Stimulated activated CD8-positive, alpha-beta memory T cell treated with anti-CD3 and anti-CD28 coated beads, Interleukin-15, amount 100 ng/mL, for 1 hour (primary cell): ENCODE results near the gene SOBP.

ENCODE experiments used
- DNase-seq: peaks from one replicate; pipeline ENCODE4 v3.0.0-alpha.2; 2020; ENCODE audit warnings: low read depth

The SOBP gene

DNA sequence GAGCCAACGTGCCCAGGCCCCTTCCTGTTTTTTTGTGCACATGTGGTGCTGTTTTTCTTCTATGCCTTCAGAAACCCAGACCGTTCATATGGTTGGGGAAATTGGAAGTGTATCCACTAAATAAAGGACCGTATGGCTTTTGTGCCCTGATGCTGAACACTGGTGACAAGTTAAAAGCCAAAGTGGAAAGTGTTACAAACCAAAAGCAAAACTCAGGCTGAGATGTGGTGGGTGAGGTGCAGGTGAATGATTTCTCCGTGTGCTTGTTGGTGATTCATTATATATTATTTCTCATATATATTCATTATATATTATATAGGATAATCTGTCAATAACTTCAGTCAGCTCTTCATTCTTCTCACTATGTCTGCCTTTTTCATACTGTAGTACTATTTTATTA, 148.6 kb downstream of the SOBP start:
- no peak for DNase-seq

- DNase-seq, result no peak
These were observed 149.6 kb downstream of the SOBP start for GRCh38 chr6:107639511-107639910.

DNA sequence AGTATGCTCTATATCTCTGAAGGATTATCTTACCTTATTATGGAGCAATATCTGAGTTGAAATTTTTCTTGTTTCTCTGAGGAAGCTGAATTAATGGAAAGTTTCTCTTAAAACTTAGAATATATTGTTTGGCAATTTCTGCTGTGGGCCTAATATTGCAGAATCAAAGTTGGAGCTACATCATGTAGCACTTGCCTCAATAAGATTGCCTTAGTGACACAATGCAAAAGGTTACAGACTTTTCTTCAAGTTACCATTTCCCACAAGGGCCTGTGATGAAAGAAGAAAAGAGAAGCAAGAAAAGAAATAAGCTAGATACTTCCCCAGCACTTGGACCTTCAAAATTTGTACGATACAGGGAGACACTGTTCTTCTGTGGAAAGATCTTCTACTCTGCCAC, 151.2 kb downstream of the SOBP start:
- DNase-seq, result no peak

- DNase-seq, result no peak
These were observed 151.6 kb downstream of the SOBP start for GRCh38 chr6:107641500-107641941.

DNA sequence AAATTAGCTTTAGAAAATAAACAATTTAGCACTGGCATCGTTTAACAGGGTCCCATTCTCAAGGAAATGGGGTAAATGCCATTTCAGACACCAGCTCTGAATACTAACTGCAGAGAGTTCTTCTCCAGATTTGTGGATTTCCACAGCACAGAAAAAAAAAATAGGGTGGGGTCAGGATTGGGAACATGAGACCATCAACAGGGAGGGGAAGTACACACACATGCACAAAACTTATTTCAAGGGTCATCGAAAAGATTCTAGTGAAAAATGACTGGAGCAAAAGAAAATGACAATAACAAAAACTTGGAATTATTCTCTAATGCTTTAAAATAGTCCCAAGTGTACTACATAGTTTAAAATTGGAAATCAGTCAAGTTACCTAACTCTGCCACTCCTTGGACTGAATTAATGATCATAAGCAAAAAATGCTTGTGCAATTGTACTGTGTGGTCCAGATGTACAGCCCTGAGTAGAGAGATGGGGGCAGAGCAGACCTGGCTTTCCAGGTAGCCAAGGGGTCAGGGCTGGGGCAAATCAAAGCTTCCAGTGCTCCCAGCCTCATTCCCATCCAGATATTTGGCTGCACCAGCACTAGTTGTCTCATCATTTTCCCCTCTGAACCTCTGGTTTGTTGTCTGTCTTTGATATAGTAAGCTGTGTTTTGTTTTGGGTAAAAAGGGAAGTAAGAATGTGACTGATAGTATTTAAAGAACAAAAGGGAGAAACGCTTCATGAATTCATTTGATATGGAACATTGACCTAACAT, 152.4 kb downstream of the SOBP start:
- no peak for DNase-seq

GRCh38 chr6:107642861-107643328, 153.0 kb downstream of the SOBP start:
- DNase-seq, result no peak

- DNase-seq, result no peak
These were observed 154.6 kb downstream of the SOBP start for GRCh38 chr6:107644513-107644912.

DNA sequence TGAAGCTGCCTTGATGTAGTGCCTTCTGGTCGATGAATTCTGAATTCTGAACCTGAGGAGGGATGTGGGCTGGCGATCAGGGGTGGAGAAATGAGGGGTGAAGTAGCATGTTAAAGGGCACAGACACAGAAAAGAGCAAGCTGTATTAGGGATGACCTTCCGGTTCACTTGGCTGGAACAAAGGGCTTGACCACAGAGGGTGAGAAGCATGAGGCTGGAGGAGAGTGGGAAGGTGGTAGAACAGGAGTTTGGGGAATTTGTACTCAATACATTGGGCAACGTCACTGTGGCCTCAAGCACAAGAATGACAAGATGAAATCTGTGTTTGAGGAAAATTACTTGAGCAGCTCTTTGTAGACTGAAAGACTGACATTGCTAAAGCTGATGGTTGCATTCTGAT, 155.8 kb downstream of the SOBP start:
- no peak for DNase-seq

GRCh38 chr6:107646176-107646575, 156.3 kb downstream of the SOBP start:
- DNase-seq, result no peak

GRCh38 chr6:107646776-107647438, 157.0 kb downstream of the SOBP start:
- DNase-seq, result no peak

GRCh38 chr6:107647439-107647948, 157.6 kb downstream of the SOBP start:
- DNase-seq, result no peak

DNA sequence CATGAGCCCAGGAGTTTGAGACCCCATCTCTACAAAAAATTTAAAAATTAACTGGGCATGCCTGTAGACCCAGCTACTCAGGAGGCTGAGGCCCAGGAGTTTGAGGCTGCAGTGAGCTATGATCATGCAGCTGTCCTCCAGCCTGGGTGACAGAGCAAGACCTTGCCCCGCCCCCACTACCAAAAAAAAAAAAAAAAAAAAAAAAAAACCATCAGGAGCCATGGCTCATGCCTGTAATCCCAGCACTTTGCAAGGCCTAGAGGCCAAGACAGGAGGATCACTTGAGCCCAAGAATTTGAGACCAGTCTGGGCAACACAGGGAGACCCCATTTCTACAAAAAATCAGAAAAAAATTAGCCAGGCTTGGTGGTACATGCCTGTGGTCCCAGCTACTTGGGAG, 159.1 kb downstream of the SOBP start:
- DNase-seq, result no peak

DNA sequence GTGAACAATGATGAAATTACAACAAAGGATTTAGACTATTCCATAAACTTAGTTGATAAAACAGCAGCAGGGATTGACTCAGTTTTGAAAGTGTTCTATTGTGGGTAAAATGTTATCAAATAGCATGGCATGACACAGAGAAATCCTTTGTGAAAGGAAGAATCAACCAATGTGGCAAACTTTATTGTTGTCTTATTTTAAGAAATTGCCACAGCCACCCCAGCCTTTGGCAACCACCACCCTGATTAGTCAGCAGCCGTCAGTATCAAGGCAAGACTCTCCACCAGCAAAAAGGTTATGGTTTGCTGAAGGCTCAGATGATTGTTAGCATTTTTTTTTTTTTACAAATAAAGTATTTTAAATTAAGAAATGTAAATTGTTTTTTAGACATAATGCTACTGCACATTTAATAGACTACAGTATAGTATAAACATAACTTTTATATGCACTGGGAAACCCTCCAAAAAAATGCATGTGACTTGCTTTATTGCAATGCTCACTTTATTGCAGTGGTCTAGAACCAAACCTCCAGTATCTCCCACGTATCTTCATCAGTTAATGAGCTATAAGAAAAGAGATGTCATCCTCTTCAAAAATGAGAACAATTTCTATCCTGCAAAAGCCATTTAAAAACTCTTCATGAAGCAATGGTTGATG, 162.7 kb downstream of the SOBP start:
- DNase-seq, result no peak

- no peak for DNase-seq
These were observed 163.3 kb downstream of the SOBP start for GRCh38 chr6:107653183-107653580.

DNA sequence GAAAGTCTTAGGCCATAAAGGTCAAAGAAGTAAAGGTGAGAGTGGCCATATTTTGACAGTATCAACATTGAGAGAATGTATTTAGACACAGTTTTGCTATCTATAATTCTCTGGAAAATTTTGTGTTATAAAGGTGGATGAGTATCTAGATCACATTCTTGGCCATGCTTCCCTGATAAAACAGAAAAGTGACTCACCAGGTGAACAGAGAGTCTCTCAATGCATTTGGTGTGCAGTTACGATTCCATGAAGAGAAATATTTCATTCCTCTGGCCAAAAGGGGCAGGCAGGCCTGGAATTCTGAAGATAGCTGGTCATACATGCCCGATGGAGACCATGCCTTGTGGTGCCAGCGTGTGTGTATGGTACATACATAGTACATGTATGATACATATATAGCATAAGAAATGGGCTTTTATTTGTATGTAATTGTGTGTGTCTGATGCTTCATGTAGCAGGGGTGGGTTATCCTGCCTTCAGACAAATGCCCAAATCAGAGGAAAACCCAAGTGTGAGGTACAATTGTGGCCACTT, 164.0 kb downstream of the SOBP start:
- DNase-seq, result no peak

- DNase-seq, result no peak
These were observed 164.8 kb downstream of the SOBP start for GRCh38 chr6:107654764-107655163.

- no peak for DNase-seq
These were observed 165.3 kb downstream of the SOBP start for GRCh38 chr6:107655245-107655644.

GRCh38 chr6:107655864-107656263, 165.9 kb downstream of the SOBP start:
- DNase-seq, result no peak

DNA sequence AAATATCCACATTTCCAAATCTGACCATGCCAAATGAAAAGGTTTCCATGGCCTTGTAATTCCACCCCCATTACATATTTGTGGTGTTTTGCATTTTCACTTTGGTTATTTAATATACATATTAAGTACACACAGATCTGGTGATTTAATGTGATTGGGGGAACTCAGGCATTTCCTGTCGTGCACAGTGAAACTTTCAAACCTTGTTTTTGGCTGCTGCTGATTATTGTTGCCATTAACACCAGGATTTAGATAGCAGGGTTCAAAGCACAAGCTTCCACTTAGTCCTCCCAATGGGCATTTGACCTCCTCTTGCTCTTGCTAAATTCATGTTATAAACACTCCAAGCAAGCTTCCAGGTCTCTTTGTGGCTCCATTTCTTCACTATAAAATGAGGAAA, 166.5 kb downstream of the SOBP start:
- no peak for DNase-seq

DNA sequence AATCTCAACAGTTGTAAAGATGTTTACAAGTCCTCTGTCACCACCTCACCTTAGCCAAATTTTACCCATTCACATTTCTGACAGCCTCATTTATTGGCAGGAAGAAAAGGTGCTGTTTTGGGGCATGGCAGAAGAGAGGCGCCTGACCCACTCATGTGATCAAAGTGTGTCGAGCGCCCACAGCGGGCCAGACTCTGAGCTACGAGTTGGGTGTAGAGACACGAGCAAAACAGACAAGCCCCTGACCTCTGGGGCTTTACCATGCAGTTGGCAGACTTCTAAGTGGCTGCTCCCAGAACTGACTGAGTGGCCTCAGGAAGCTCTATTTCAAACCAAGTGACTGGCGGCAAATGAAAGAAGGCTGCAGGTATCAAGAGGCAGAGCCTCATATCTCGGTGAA, 167.0 kb downstream of the SOBP start:
- DNase-seq, result no peak

DNA sequence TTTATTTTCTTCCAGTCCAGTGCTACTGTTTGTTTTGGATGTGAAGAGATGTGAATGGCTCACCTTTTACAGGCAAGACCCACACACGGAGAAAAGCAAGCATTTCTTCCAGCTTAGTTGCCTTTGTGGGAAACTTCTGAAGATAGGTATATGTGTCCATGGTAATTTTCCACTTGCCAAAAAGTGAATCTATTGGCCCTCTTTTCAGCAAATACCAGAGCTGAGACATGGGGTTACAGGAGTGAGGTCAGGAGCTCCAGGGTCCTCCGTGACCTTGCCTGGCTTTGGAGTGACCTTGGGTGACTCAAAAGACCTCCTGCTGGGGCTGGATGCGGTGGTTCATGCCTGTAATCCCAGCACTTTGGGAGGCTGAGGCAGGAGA, 167.4 kb downstream of the SOBP start:
- DNase-seq, result no peak

- peak; percentile 21 for DNase-seq
These were observed 168.0 kb downstream of the SOBP start for GRCh38 chr6:107657755-107658461.
